Right lung (tissue), 5 donors: ENCODE measurements around the gene STK35. TPM values are rescaled to one million over a fixed set of nuclear protein-coding genes. Genes with fewer than 3 reads are reported as not detected.

Experiments used
- DNase-seq, 2 donors: peaks; one replicate each; pipeline ENCODE4 v3.0.0-alpha.2; 2013
- polyA plus RNA-seq, 5 donors: library from polyadenylated mRNA; unstranded; fragments of 120-200 nt; gene quantifications; one replicate each; pipeline versions ENCODE4 v1.2.1 to v1.2.3, GENCODE V29; 2013; ENCODE audit warnings: inconsistent platforms in 1 of 5, low replicate concordance in 1 of 5; ENCODE audit not compliant: insufficient read length in 5 of 5, insufficient read depth in 1 of 5

The STK35 gene
- polyA plus RNA-seq, 5 donors = 14.4 to 20.2 (median 18.0) TPM

- DNase-seq = peak; percentile 76 to 81
Observed at GRCh38 chr20:2133318-2134183, 31.9 kb downstream of the STK35 start.

GRCh38 chr20:2135013-2135412, 33.4 kb downstream of the STK35 start:
- no peak for DNase-seq

GRCh38 chr20:2136275-2136674, 34.6 kb downstream of the STK35 start:
- no peak for DNase-seq

GRCh38 chr20:2137552-2138201, 36.0 kb downstream of the STK35 start:
- no peak for DNase-seq

DNA sequence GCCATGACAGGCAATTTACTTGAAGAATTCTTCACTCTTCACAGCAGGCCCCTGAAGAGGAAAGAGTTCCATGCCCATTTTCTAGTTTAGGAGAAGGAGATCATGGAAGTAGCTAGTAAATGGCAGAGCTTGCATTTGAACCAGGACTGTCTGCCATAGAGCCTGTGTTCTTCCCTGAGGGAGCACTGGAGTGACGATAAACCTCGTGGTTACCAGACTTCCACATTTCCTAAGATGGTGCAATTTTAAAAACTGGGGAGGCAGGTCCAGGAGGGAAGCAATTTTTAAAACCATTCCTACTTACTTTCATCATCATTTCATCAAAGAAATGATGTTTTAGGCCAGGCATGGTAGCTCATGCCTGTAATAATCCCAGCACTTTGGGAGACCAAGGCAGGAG, 36.8 kb downstream of the STK35 start:
- no peak for DNase-seq

DNA sequence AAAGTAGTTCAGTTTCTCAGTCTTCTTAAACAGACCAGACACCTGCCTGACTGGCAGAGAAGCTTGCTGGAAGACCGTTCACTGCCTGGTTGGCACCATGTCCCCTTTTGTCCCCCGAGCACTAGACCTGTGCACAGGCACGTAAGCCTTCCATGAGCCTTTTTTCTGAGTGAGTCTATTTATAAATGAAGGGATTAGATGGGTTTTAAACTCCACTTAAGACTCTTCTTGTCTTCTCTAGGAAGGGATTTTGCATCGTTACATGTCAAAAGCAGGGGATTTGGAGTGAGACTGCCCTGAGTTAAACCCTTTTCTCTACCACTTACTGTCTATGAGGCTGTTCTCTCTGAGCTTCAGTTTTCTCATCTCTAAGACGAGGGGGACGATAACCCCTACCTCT, 37.6 kb downstream of the STK35 start:
- DNase-seq = no peak

- DNase-seq = no peak
Observed at GRCh38 chr20:2139736-2140135, 38.1 kb downstream of the STK35 start.

GRCh38 chr20:2140561-2140960, 38.9 kb downstream of the STK35 start:
- peak; percentile 32 to 39 for DNase-seq

DNA sequence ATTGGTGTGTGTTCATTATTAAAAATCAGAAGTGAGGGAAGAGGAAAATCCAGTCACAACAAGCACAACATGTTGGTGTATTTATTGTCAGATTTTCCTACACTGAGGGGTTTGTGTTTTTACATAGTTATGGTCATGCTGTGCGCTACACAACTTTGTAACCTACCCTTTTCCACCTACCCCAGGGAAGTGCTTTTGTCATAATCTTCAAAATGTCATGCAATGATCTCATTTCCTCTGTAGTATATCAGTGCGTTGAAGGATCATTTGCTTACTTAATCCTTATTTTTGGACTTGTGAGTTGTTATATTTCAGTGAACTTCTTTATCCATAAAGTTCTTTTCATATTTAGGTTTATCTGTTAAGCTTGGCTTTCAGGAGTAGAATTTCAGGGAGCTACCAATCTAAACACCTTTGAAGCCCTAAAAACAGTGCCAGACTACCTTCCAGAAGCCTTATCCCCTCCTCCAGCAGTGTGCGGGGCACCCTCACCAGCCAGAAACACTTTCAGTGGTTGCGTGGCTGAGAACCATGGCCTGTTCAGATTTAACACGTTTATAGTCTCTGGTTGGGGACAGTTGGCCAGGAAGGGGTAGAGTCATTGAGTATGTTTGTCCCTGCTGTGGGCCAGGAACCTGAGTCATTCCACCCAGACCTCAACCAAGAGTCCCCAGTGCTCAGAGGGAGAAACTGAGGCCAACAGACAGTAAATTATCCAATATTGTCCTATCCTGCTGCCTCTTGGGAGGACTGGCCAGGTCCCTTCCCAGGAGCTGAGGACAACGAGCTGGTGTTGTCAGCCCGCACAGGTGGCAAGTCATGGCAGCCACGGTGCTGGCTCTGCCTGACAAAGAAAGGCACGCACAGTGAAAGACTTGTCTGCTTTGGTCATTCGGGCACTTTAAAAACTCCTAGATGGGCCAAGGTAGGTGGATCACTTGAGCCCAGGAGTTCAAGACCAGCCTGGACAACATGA, 40.3 kb downstream of the STK35 start:
- DNase-seq = no peak

- no peak for DNase-seq
Observed at GRCh38 chr20:2142649-2143048, 41.0 kb downstream of the STK35 start.

DNA sequence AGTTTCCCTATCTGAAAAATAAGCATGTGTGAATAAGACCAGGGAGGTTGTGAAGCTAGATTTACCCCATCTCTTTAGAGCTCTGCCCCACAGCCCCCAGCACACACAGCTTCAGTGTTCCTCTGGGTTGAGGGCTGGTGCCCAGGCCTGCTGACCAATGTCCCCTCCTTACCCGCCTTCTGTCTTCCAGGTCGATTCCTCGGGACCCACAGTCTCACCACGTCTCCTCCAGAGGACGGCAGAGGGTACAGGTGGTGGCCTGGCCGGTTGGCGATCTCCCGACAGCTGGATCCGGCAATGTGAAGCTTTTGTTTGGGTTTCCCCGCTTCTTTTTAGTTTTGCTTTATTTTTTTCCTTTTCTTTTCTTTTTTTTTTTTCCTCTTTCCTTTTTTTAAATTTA, 42.0 kb downstream of the STK35 start:
- DNase-seq = no peak

DNA sequence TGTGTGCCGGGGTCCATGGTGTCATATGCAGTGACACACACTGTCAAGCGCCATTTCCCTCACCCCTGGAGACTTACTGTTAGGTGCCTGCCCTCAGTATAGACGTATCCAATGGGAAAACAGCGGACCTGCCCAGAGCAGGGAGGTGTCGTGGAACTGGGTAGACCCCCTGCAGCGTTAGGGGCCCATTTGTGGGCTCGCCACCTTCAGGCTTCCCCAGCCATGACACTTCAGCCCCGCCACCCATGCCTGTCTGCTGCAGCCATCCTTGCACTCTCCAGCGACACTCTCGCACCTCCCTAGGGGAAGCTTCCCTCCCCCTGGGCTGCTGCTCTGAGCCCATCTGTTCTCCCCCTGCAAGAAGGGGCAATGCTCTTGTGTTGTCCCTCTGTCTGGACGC, 43.2 kb downstream of the STK35 start:
- no peak for DNase-seq

- no peak for DNase-seq
Observed at GRCh38 chr20:2145376-2145775, 43.7 kb downstream of the STK35 start.

- DNase-seq = no peak
Observed at GRCh38 chr20:2146080-2146867, 44.6 kb downstream of the STK35 start.

DNA sequence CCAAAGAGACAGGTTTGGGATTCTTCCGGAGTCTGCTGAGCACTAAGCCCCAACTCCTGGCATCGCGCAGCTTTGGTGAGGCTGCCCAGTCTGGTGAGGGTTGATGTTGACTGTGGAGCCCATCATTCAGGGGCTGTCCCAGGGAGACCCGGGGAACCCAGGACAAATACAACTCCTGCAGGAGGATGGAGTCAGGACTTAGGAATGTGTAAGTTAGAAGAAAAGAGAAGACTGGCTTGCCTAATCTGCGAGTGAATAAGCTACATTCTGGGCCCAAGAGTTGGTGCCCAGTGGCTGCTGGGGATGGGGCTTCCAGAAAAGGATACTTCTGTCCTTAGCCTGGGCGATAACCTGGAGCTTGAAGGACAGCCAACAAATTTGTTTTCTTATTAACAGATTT, 47.9 kb downstream of the STK35 start:
- no peak for DNase-seq

DNA sequence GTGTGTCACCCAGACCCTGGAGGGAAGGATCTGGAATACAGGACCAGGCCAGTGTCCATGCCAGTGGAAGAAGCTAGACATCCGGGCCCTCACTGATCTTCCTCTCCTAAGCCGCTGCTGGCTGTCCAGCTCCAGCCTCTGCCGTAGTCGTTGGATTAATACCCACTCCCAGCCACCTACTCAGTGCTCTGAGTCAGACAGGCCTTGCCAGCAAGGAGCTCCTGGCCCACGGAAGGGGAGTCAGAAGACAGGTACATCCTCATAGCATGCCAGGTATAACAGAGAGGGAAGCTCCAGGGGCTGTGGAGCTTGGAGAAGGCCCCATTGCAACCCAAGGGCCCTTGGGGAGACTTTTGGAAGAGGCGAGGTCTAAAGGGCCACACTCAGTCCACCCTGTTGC, 49.0 kb downstream of the STK35 start:
- no peak for DNase-seq

DNA sequence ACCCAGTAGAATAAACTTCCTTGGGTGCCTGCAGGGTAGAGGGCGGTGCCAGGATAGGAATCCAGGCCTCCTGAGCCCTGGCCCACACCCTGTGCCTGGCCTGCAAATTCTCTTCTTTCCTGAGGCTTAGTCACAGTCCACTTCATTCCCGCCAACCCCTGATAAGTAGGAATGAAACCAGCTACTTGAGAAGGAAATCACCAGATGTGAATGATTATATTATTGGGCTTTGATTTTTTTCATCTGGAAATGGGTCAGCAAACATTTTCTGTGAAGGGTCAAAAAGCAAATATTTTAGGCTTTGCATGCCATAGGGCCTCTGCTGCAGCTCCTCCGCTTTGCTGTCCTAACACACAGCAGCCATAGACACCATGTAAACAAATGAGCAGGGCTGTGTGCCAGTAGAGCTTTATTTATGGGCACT, 50.2 kb downstream of the STK35 start:
- peak; percentile 26 to 27 for DNase-seq

DNA sequence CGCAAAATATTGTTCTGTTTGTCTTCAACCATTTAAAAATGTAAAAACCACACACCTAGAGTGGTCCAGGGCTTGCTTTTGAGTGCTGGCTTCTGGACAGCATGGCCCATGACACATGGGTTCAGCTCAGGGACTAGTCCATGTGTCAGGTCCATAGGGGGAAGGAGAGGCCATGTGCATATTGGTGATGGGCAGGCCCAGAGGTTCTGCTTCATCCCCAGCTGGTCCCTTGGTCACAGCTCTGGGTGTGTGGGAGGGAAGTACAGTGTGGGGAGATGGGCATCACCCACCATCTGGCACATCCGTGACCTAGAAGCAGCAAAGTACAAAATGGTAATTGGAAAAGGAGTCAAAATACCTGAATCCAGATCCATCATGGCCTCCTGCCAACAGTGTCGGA, 50.7 kb downstream of the STK35 start:
- no peak for DNase-seq

- DNase-seq = no peak
Observed at GRCh38 chr20:2153326-2153725, 51.7 kb downstream of the STK35 start.

DNA sequence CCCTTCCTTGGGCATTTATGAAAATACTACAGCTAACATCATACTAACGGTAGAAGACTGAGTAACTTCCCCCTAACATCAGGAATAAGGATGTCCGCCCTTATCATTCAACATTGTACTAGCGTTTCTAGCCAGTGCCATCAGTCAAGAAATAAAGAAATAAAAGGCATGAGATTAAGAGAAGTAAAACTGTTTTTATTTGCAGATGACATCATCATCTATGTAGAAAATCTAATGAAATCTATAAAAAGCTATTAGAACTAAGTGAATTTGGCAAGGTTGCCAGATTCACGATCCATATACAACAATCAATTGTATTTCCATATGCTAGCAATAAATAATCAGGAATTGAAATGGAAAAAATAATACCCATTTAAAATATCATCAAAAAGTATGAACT, 54.6 kb downstream of the STK35 start:
- DNase-seq = no peak
